A549 (cell line): Measurements from ENCODE around the gene DHX8.

ENCODE experiments used
- BHLHE40 ChIP-seq: IDR thresholded peaks from 2 replicates; pipeline ENCODE4 v1.6.1; 2012; ENCODE audit warnings: low read depth, low read length, inconsistent platforms
- CBX8 ChIP-seq: fragments of 200-600 bp; sonication (generic); IDR thresholded peaks from 2 replicates; pipeline ENCODE4 v1.6.1; 2016
- CHD2 ChIP-seq: fragments of 150-350 bp; IDR thresholded peaks from 2 replicates; pipeline ENCODE4 v1.6.1; 2014; ENCODE audit warnings: low read length; ENCODE audit not compliant: partially characterized antibody
- KDM1A ChIP-seq: fragments of 200-600 bp; sonication (generic); IDR thresholded peaks from 2 replicates; pipeline ENCODE4 v1.6.1; 2016; ENCODE audit warnings: low read depth, mild to moderate bottlenecking
- MAX ChIP-seq: IDR thresholded peaks from 2 replicates; pipeline ENCODE4 v1.6.1; 2012
- MYC ChIP-seq: IDR thresholded peaks from 2 replicates; pipeline ENCODE4 v1.6.1; 2012; ENCODE audit warnings: mild to moderate bottlenecking, inconsistent platforms, low read length, improper control_type of control experiment, borderline replicate concordance
- NR3C1 ChIP-seq: fragments of >200 bp; sonication (Bioruptor Twin); formaldehyde crosslinking; IDR thresholded peaks from 3 replicates; pipeline ENCODE4 v1.6.1; 2017
- POLR2A ChIP-seq: IDR thresholded peaks from 2 replicates; pipeline ENCODE4 v1.6.1; 2012; ENCODE audit warnings: mild to moderate bottlenecking, low read length
- RNF2 ChIP-seq: fragments of 200-600 bp; sonication (generic); IDR thresholded peaks from 2 replicates; pipeline ENCODE4 v1.6.1; 2016; ENCODE audit warnings: low read depth, mild to moderate bottlenecking, antibody characterized with exemption, moderate library complexity, borderline replicate concordance
- ZFP36 ChIP-seq: fragments of 450-650 bp; IDR thresholded peaks from 2 replicates; pipeline ENCODE4 v1.6.1; 2014; ENCODE audit warnings: borderline replicate concordance; ENCODE audit not compliant: partially characterized antibody
- TF ChIP-seq, protein P1 (sequence below): fragments of >200 bp; sonication (Bioruptor Twin); formaldehyde crosslinking; IDR thresholded peaks from 3 replicates; pipeline ENCODE4 v1.5.1; 2016

GRCh38 chr17:43442711-43443110 lies 41.1 kb upstream of the DHX8 start:
- no peak for TF ChIP-seq NR3C1
- TF ChIP-seq POLR2A = no peak
- TF ChIP-seq RNF2 = no peak
- TF ChIP-seq CHD2 = no peak
- TF ChIP-seq, protein P1, sequence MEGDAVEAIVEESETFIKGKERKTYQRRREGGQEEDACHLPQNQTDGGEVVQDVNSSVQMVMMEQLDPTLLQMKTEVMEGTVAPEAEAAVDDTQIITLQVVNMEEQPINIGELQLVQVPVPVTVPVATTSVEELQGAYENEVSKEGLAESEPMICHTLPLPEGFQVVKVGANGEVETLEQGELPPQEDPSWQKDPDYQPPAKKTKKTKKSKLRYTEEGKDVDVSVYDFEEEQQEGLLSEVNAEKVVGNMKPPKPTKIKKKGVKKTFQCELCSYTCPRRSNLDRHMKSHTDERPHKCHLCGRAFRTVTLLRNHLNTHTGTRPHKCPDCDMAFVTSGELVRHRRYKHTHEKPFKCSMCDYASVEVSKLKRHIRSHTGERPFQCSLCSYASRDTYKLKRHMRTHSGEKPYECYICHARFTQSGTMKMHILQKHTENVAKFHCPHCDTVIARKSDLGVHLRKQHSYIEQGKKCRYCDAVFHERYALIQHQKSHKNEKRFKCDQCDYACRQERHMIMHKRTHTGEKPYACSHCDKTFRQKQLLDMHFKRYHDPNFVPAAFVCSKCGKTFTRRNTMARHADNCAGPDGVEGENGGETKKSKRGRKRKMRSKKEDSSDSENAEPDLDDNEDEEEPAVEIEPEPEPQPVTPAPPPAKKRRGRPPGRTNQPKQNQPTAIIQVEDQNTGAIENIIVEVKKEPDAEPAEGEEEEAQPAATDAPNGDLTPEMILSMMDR = no peak
- TF ChIP-seq CBX8 = no peak
- TF ChIP-seq KDM1A = no peak
- no peak for TF ChIP-seq BHLHE40
- no peak for TF ChIP-seq MYC
- no peak for TF ChIP-seq ZFP36
- TF ChIP-seq MAX = no peak
